Astrocyte of the cerebellum (primary cell): Measurements from ENCODE around the gene HDAC9.

Experiments
- DNase-seq: peaks from one replicate; pipeline ENCODE4 v3.0.0-alpha.2; 2011; ENCODE audit warnings: low read depth
- H3K4me3 ChIP-seq: 2 replicates; pipeline ENCODE4 v1.5.1; 2011; ENCODE audit warnings: mild to moderate bottlenecking, low read depth, low read length, moderate library complexity
- in situ Hi-C: cut with HindIII; loops from 2 replicates; pipeline ENCODE4 v1.10.0; 2017; ENCODE audit warnings: low sequenced_read_pairs
- TF ChIP-seq, protein P1 (sequence below): IDR thresholded peaks from 2 replicates; pipeline ENCODE4 v1.5.1; 2012; ENCODE audit warnings: low read length, low read depth, moderate library complexity, mild to moderate bottlenecking; ENCODE audit errors: missing control alignments

Gene HDAC9

DNA sequence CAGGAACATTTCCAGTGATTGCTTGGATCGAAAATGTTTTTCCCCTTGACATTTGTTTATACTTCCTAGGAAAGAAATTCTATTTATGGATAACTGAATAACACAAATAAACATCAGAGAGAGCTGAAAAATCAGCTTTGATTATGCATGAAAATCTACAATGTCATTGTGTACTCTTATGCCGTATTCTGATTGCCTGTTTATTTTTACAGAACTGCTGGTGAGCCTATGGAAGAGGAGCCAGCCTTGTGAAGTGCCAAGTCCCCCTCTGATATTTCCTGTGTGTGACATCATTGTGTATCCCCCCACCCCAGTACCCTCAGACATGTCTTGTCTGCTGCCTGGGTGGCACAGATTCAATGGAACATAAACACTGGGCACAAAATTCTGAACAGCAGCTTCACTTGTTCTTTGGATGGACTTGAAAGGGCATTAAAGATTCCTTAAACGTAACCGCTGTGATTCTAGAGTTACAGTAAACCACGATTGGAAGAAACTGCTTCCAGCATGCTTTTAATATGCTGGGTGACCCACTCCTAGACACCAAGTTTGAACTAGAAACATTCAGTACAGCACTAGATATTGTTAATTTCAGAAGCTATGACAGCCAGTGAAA lies 500.4 kb downstream of the HDAC9 start:
- TF ChIP-seq, protein P1, sequence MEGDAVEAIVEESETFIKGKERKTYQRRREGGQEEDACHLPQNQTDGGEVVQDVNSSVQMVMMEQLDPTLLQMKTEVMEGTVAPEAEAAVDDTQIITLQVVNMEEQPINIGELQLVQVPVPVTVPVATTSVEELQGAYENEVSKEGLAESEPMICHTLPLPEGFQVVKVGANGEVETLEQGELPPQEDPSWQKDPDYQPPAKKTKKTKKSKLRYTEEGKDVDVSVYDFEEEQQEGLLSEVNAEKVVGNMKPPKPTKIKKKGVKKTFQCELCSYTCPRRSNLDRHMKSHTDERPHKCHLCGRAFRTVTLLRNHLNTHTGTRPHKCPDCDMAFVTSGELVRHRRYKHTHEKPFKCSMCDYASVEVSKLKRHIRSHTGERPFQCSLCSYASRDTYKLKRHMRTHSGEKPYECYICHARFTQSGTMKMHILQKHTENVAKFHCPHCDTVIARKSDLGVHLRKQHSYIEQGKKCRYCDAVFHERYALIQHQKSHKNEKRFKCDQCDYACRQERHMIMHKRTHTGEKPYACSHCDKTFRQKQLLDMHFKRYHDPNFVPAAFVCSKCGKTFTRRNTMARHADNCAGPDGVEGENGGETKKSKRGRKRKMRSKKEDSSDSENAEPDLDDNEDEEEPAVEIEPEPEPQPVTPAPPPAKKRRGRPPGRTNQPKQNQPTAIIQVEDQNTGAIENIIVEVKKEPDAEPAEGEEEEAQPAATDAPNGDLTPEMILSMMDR: no peak
- in situ Hi-C loops: no loop called here
- DNase-seq: no peak
- H3K4me3 ChIP-seq: no peak overlapping the region

DNA sequence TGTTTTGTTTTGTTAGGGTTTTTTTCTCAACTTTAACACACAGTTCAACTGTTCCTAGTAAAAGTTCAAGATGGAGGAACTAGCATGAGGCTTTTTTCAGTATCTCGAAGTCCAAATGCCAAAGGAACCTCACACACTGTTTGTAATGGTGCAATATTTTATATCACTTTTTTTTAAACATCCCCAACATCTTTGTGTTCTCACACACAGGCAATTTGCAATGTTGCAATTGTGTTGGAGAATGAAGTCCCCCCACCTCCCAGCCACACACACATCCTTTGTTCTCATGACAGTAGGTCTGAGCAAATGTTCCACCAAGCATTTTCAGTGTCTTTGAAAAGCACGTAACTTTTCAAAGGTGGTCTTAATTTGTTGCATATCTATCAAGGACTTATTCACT lies 501.0 kb downstream of the HDAC9 start:
- in situ Hi-C loops: no loop called here

DNA sequence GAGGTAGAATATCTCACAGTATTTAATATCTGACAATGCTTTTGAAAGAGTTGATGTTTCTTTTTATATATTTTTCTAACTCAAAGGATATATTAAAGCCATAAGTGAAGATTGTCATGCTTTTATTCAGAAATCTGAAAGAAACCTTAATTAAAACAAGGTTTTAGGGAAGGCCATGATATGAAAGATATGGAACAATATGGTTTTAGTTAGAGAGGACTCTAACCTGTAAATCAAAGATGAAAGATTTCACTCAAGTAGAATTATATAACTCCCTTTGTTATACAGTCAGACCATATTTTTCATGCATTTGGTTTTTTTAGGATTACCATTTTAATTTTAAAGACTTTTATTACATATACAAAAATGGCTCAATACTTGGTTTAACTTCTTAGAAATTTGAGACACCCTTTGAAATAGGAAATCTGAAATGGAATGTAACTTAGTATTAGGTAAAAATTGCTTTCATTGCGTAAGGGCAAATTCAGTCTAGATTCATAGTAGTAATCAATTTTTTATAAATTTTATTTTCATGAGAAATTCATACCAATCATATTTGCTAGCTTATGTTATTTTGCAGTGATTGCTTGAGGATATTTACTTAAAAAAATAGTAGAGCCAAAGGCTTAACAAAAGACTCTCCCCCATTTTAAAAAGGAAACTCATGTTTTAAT lies 502.1 kb downstream of the HDAC9 start:
- DNase-seq: no peak
- TF ChIP-seq, protein P1: no peak
- in situ Hi-C loops: no loop called here
- H3K4me3 ChIP-seq: no peak overlapping the region

More for the DNA sequence above, 501.0 kb downstream of the HDAC9 start:
- no peak overlapping the region for H3K4me3 ChIP-seq
- TF ChIP-seq, protein P1: no peak
- no peak for DNase-seq

GRCh38 chr7:19000410-19000809 lies 504.9 kb downstream of the HDAC9 start:
- no peak overlapping the region for H3K4me3 ChIP-seq
- no peak for DNase-seq
- in situ Hi-C loops: no loop called here
- TF ChIP-seq, protein P1: no peak

DNA sequence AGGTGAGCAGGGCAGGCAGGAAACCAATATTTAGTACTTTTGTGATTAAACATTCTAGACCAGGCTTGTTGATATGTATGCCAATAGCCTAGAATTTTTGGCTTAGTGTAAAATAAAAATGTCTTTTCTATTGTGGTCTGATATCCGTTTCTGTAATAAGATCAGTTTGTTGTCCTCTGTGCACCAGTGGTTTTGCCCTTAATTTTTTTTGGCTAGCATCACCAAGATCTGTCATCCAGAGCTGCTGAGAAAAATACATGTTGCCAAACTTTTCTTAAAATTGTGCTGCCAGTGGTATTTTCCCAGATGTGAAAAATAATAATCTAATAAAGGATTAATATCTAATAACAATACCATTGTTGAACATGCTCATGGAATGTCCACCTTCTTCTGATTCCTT lies 506.3 kb downstream of the HDAC9 start:
- in situ Hi-C loops: no loop called here
- DNase-seq: no peak
- TF ChIP-seq, protein P1: no peak

GRCh38 chr7:19009241-19009935 lies 513.8 kb downstream of the HDAC9 start:
- peak; percentile 65 for DNase-seq
- no peak overlapping the region for H3K4me3 ChIP-seq
- in situ Hi-C loops: no loop called here

More for the DNA sequence above, 506.3 kb downstream of the HDAC9 start:
- no peak overlapping the region for H3K4me3 ChIP-seq

More at GRCh38 chr7:19009241-19009935, 513.8 kb downstream of the HDAC9 start:
- TF ChIP-seq, protein P1: no peak
